GM12873 (cell line): ENCODE results near the gene TMEM128.

Source experiments
- TF ChIP-seq, protein P1 (sequence below): IDR thresholded peaks from 2 replicates; pipeline ENCODE4 v1.5.1; 2012; ENCODE audit warnings: low read depth, mild to moderate bottlenecking, moderate library complexity, low read length, control low read depth; ENCODE audit not compliant: insufficient read depth; ENCODE audit errors: missing control alignments

Gene TMEM128

DNA sequence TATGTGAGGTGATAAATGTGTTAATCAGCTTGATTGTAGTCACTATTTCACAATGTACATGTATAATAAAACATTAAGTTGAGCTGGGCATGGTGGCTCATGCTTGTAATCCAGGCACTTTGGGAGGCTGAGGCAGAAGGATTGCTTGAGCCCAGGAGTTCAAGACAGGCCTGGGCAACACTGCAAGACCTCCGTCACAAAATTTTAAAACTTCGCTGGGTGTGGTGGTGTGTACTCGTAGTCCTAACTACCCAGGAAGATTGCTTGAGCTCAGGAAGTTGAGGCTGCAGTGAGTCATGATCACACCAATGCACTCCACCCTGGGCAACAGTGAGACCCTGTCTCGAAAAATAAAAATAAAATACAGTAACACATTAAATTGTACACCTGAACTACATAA is 21.8 kb upstream of the TMEM128 start:
- TF ChIP-seq, protein P1, sequence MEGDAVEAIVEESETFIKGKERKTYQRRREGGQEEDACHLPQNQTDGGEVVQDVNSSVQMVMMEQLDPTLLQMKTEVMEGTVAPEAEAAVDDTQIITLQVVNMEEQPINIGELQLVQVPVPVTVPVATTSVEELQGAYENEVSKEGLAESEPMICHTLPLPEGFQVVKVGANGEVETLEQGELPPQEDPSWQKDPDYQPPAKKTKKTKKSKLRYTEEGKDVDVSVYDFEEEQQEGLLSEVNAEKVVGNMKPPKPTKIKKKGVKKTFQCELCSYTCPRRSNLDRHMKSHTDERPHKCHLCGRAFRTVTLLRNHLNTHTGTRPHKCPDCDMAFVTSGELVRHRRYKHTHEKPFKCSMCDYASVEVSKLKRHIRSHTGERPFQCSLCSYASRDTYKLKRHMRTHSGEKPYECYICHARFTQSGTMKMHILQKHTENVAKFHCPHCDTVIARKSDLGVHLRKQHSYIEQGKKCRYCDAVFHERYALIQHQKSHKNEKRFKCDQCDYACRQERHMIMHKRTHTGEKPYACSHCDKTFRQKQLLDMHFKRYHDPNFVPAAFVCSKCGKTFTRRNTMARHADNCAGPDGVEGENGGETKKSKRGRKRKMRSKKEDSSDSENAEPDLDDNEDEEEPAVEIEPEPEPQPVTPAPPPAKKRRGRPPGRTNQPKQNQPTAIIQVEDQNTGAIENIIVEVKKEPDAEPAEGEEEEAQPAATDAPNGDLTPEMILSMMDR, result no peak

DNA sequence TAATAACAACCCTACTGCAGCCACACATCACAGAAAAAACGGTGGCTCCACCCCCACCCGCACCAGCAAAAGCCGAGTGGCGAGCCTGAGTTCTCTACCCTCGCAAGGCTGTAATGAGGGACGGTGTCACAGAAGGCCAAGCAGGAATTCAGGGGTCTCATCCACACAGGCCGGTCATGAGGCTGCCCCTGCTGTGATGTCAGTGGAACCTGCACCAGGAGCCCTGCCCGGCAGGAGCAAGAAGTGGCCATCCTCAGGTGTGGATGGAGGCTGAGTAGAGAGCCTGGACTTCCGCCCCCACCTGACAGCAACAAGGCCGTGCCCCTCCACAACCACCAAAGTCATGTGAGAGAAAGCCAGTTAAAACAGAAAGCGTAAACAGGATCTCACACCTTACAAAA is 21.3 kb upstream of the TMEM128 start:
- TF ChIP-seq, protein P1, result no peak

DNA sequence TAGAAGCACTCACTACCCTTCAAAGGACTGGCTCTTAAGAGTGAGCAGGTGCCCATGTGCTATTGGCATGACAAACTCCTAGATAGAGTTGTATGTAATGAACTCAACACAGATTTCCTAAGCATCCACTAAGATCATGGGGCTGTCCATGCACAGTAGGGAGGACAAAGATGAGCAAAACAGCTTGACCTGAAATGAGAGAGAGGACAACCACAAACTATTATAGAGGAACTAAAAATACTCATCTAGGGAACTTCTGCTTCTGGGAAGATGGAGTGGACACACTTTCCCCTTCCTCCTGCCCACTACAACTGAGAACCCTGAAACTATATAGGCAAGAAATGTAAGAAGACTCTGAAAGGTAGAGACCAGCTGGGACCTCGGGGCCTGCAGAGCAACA is 20.8 kb upstream of the TMEM128 start:
- TF ChIP-seq, protein P1, result no peak

DNA sequence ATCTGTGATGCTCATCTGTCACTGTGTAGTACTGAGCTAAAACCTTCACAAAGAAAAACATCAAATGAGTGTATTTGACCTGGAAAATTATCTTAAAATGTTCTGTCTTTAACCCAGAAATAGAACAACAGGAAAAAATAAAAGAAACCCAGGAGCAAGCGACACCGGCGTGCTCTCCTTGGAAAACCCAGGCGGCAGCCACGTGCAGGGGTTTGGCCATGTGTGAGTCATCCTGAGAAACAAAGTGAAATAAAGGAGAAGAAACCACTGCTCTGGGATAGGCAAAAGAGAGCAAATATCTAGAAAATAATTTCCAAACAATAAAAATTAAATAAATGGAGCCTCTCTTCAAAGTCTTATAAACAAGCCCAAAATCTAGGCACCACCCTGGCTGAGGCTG is 20.0 kb upstream of the TMEM128 start:
- TF ChIP-seq, protein P1, result no peak

DNA sequence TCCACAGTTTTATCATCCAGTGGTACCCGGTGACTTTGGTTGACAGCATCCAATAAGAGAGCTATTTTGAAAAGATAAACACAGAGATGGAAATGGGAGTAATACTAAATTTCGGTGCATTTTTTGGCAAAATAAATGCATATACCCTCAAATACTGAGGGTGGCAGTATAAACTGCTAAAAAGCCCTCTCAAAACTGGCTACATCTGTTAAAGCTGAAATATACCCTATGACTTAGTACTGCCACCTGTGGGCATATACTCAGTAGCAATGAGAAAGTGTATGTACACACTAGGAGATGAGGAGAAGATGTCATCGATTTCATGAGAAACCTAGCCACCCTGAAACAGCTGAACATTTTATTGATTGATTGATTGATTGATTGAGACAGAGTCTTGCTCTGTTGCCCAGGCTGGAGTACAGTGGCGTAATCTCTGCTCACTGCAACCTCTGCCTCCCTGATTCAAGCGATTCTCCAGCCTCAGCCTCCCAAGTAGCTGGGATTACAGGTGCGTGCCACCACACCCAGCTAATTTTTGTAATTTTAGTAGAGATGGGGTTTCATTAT is 12.2 kb upstream of the TMEM128 start:
- TF ChIP-seq, protein P1, result peak; percentile 44

DNA sequence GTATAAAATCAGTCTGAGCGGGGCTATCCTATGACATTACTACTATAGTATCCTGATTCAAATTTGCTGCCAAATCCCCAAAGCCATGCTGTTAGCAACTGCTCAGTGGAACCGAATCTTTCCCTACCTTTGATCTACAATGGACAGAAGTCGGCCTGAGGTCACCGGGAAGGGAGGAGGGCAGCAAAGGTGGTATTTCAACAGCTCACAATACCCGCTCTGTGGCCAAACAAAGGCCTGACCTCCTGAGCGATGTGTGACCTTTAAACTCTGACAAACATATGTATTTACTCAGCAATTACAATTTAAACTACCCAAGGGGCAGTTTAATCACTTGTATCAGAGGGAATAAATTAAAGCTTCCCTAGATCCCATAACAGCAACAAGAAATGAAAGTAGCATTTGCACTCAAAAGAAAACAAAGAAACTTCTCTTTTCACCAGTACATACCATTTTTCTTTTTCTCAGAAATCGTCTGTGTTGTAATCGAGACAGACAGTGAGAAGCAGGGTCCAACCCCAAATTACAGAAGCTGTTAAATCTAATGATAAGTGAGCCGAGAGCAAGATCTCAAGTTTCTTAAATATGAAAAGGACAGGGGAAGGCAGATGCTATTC is 11.6 kb upstream of the TMEM128 start:
- TF ChIP-seq, protein P1, result no peak

DNA sequence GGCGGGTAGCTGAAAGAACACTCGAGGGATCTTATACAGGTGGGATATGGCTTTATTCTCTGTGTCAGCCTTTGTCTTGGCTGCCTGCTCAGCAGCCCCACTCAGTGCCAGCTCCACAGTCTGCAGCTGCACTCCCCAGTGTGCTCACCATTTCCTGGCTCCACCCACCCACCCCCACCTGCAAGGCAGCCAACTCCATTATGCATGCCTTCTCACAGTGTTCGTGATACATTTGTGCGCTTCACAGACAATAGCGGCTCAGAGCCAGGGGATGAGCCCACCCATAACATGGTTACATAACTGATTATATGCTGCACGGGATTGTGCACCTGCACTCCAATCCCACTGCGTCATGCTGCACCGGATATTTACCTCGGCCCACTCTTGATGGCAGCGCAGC is 8.8 kb upstream of the TMEM128 start:
- TF ChIP-seq, protein P1, result no peak
